C4-2B (cell line): ENCODE data around the gene OAF.

Experiments
- CTCF ChIP-seq: fragments of 450-650 bp; conservative IDR thresholded peaks from 2 replicates; pipeline ENCODE4 v1.5.1; 2017; ENCODE audit warnings: mild to moderate bottlenecking
- ZFX ChIP-seq: fragments of 450-650 bp; IDR thresholded peaks from 2 replicates; pipeline ENCODE4 v1.6.1; 2017

- TF ChIP-seq CTCF (no peak), ZFX (no peak)
Measured at GRCh38 chr11:120259241-120259640, 48.4 kb downstream of the OAF start.
